Activated CD8-positive, alpha-beta T cell treated with anti-CD3 and anti-CD28 coated beads, Interleukin-2, amount 10 ng/mL, durations not matched to agents 7 days and 5 days (primary cell): ENCODE data around the gene CRHR2. TPM values are rescaled to one million over a fixed set of nuclear protein-coding genes. Genes with fewer than 3 reads are reported as not detected.
A peak's percentile ranks its signal among the peaks of the same experiment; 100 is the strongest.

Source experiments
- ATAC-seq: fragments of 150-1000 bp; cut with Tn5 transposase; one replicate; pipeline ENCODE4 v1.10.0; 2021; ENCODE audit warnings: moderate library complexity
- CTCF ChIA-PET: fragments of 350-600 bp; sonication (Branson Sonifier 250); formaldehyde crosslinking; loops from one replicate; lab custom pipeline; 2021; ENCODE audit warnings: antibody characterized with exemption; lab: Charles Lee
- POLR2A ChIA-PET: fragments of 350-600 bp; sonication (Branson Sonifier 250); formaldehyde crosslinking; loops from one replicate; lab custom pipeline; 2021; ENCODE audit warnings: antibody characterized with exemption; lab: Charles Lee
- DNase-seq: peaks from one replicate; pipeline ENCODE4 v3.0.0-alpha.2; 2020
- H3K27ac Mint-ChIP-seq: one replicate; pipeline ENCODE4 v1.8.0; 2021; ENCODE audit warnings: mild to moderate bottlenecking, mixed read lengths
- H3K27me3 Mint-ChIP-seq: one replicate; pipeline ENCODE4 v1.8.0; 2021; ENCODE audit warnings: low read depth, mixed read lengths
- H3K36me3 Mint-ChIP-seq: one replicate; pipeline ENCODE4 v1.8.0; 2021; ENCODE audit warnings: low read depth, mixed read lengths
- H3K4me1 Mint-ChIP-seq: one replicate; pipeline ENCODE4 v1.8.0; 2021; ENCODE audit warnings: low read depth, mixed read lengths
- H3K4me3 Mint-ChIP-seq: one replicate; pipeline ENCODE4 v1.8.0; 2021; ENCODE audit warnings: mild to moderate bottlenecking, mixed read lengths
- H3K9me3 Mint-ChIP-seq: one replicate; pipeline ENCODE4 v1.8.0; 2022; ENCODE audit warnings: mixed read lengths; ENCODE audit not compliant: insufficient read depth
- total RNA-seq, 2 experiments: library from RNA; stranded (reverse); gene quantifications; one replicate each; pipeline ENCODE4 v1.2.3, GENCODE V29; 2021

CRHR2 gene
- total RNA-seq, 2 experiments from 2014 or later = not detected

DNA sequence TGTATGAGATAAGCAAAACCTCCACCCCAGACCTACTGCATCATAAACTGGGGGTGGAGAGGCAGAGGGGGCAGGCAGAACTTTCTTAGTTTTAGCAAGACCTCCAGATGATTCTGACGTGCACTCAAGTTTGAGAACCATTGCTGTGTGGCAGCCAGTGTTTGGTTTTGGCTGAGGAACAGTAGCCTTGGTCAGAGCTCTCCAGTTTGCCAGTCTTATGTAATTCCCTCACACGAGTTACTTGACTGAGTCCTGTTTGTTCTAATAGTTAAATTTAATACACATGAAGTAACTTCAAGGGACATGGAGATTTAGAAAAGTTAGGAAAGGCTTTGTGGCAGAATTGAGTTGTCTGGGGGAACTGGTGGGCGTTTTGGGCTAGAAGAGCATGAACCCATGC is 49.0 kb downstream of the CRHR2 start:
- CTCF ChIA-PET = no interaction called here
- no peaks in the 10 kb centered on the region for H3K4me1 Mint-ChIP-seq

DNA sequence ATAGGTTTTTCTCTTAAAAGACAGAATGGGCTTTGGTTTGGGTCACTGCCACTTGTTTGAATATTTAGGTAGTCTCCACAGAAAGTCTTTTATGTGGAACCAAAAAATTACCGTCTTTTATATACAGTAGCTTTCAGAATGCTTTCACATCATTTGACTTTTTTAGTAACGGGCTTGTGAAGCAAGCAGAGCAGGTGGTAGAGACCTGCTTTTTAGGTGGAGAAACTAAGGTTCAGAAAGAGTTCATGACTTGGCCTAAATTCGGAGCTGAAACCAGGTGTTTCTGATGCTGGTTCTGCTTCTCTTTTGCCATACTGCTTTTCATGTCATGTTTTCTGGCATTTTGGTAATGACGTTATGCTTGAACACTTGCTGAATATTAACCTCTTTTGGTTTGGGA is 51.3 kb downstream of the CRHR2 start:
- H3K4me3 Mint-ChIP-seq = no peak overlapping the region

More for the DNA sequence above, 49.0 kb downstream of the CRHR2 start:
- Mint-ChIP-seq H3K9me3 (no peaks in the 10 kb centered on the region), H3K27ac (no peak overlapping the region), H3K4me3 (no peak overlapping the region), H3K27me3 (no peaks in the 10 kb centered on the region), H3K36me3 (peaks cover 64% of the 10 kb centered on the region)
- POLR2A ChIA-PET = no interaction called here
- ATAC-seq (no peak), DNase-seq (no peak)

DNA sequence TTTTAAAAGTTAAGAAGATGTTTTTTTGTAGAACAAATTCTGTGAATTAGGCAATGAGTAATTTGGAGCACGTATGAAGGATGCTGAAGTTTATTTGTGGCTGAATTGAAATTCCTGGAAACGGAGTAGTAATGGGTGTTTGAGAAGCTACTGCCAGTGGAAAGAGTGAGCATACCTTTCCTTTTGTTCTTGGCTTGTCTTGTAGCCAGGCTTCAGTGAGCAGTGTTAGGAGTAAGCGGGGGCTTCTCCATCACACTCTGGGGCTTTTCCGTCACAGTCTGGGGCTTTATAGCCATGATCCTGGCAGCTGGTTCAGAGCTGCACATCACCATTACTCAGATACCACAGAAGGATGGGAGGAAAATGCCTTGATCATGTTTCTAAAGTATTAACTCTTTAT is 55.2 kb downstream of the CRHR2 start:
- Mint-ChIP-seq H3K4me1 (peaks cover 12% of the 10 kb centered on the region), H3K27ac (no peak overlapping the region), H3K4me3 (no peak overlapping the region), H3K27me3 (no peaks in the 10 kb centered on the region), H3K36me3 (peaks cover 74% of the 10 kb centered on the region), H3K9me3 (no peaks in the 10 kb centered on the region)
- DNase-seq (no peak), ATAC-seq (no peak)
- CTCF ChIA-PET = interaction anchor here (2.7 kb wide), 1 partner anchor 113 kb away, joined by 10 read pairs; no protein-coding TSS in a partner anchor
- POLR2A ChIA-PET = interaction anchor here (0.6 to 0.9 kb wide), 2 partner anchors 8 to 240 kb away, joined by 4 read pairs; no protein-coding TSS in a partner anchor

More for the DNA sequence above, 51.3 kb downstream of the CRHR2 start:
- ATAC-seq (no peak), DNase-seq (no peak)
- no peaks in the 10 kb centered on the region for H3K9me3 Mint-ChIP-seq
- H3K36me3 Mint-ChIP-seq = peaks cover 75% of the 10 kb centered on the region
- CTCF ChIA-PET = interaction anchor here (0.8 kb wide), 1 partner anchor 79 kb away, joined by 3 read pairs; no protein-coding TSS in a partner anchor
- H3K27ac Mint-ChIP-seq = no peak overlapping the region
- POLR2A ChIA-PET = no interaction called here
- H3K27me3 Mint-ChIP-seq = no peaks in the 10 kb centered on the region
- H3K4me1 Mint-ChIP-seq = peaks cover 7% of the 10 kb centered on the region

DNA sequence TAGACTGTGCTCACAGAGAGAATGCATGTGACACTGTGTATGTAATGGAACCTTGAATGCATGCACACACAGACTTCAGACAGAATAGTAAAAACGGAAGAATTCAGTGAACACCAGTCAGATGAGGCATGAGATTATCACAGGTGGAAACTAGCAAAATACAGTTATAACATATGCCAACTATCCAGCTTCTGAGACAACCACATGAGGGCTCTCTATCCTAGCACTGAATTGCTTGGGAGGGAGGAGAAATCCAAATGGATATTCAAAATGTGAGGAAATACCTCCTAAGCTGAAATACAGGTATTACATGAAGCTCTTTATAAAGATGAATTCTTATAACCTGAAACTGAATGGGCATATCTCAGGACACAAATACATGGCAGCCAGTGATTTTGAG is 57.0 kb downstream of the CRHR2 start:
- H3K27ac Mint-ChIP-seq = no peak overlapping the region
- ATAC-seq = no peak
- H3K36me3 Mint-ChIP-seq = peaks cover 76% of the 10 kb centered on the region
- peaks cover 12% of the 10 kb centered on the region for H3K4me1 Mint-ChIP-seq
- CTCF ChIA-PET = interaction anchor here (1.3 kb wide), 1 partner anchor 115 kb away, joined by 3 read pairs; no protein-coding TSS in a partner anchor
- no peak overlapping the region for H3K4me3 Mint-ChIP-seq
- H3K9me3 Mint-ChIP-seq = no peaks in the 10 kb centered on the region
- no peaks in the 10 kb centered on the region for H3K27me3 Mint-ChIP-seq
- POLR2A ChIA-PET = no interaction called here
- DNase-seq = no peak

DNA sequence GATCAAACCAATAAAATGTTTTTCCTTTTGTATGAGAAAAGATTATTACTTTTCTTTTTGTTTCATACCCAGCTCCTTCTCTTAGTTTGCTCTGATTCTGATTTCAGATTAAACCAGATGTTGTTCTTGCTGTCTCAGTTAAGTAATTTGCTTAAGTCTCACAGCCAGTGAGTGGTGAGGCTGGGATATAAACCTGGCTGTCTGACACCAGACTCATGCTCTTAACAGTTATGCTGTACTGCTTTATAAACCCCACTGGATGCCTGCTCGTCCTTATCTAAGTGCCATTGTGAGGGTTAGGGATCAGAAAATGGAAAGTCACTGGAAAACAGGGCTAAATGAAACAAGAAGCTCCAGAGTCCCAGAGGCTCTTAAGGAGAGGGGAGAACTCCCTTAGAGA is 63.3 kb downstream of the CRHR2 start:
- Mint-ChIP-seq H3K27ac (no peak overlapping the region), H3K36me3 (peaks cover 75% of the 10 kb centered on the region), H3K9me3 (no peaks in the 10 kb centered on the region), H3K4me3 (no peak overlapping the region), H3K4me1 (peaks cover under 1% of the 10 kb centered on the region), H3K27me3 (no peaks in the 10 kb centered on the region)
- no peak for DNase-seq
- CTCF ChIA-PET = interaction anchor here (1.0 to 1.3 kb wide), 2 partner anchors 10 to 121 kb away, joined by 4 to 8 read pairs; no protein-coding TSS in a partner anchor
- POLR2A ChIA-PET = interaction anchor here (0.9 kb wide), 1 partner anchor 153 kb away, joined by 3 read pairs; no protein-coding TSS in a partner anchor
- ATAC-seq = no peak

DNA sequence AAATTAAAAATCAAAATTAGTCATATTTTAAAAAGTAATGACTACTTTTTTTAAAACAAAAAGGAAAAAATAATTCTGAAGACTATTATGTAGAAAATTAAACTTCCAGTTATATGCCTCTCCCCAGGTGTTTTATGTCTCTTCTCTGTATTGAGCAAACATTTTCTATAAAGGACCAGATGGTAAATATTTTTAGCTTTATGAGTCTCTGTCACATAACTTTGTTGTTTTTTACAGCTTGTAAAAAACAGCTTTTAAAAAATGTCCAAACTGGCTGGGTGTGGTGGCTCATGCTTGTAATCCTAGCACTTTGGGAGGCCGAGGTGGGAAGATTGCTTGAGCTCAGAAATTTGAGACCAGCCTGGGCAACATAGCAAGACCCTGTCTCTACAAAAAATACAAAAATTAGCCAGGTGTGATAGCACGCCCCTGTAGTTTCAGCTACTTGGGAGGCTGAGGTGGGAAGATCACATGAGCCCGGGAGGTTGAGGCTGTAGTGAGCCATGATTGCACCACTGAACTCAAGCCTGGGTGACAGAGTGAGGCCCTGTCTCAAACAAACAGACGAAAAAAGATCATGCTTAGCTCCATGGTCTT is 64.1 kb downstream of the CRHR2 start:
- no peak for ATAC-seq
- no peaks in the 10 kb centered on the region for H3K9me3 Mint-ChIP-seq
- DNase-seq = no peak
- no peak overlapping the region for H3K4me3 Mint-ChIP-seq
- no peak overlapping the region for H3K27ac Mint-ChIP-seq
- CTCF ChIA-PET = interaction anchor here (1.3 kb wide), 1 partner anchor 122 kb away, joined by 8 read pairs; no protein-coding TSS in a partner anchor
- no peaks in the 10 kb centered on the region for H3K27me3 Mint-ChIP-seq
- peaks cover 2% of the 10 kb centered on the region for H3K4me1 Mint-ChIP-seq
- H3K36me3 Mint-ChIP-seq = peaks cover 75% of the 10 kb centered on the region
- POLR2A ChIA-PET = no interaction called here

DNA sequence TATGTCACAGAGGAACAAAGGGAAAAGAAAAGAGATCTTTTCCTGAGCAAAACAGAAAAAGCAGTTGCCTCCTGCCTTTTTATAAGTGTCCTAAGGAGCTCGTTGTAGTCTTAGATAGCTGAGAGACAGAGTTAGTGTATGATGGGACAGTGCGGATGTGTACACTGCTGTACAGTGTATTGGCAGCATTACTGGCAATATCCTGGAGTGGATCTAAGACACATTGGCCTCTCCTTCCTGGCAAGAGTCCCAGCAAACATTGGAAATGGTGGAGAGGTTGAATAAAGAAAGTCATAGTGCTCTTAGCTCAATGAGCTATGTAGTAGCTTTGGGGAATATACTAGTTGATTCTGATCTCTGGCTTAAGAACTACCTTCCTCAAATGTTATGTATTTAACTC is 64.9 kb downstream of the CRHR2 start:
- H3K4me3 Mint-ChIP-seq = no peak overlapping the region
- peak overlapping the region; percentile 58 for H3K27ac Mint-ChIP-seq
- ChIA-PET POLR2A (no interaction called here), CTCF (no interaction called here)
- no peaks in the 10 kb centered on the region for H3K27me3 Mint-ChIP-seq
- DNase-seq (no peak), ATAC-seq (no peak)
- H3K9me3 Mint-ChIP-seq = no peaks in the 10 kb centered on the region
- H3K4me1 Mint-ChIP-seq = peaks cover 4% of the 10 kb centered on the region
- peaks cover 77% of the 10 kb centered on the region for H3K36me3 Mint-ChIP-seq

DNA sequence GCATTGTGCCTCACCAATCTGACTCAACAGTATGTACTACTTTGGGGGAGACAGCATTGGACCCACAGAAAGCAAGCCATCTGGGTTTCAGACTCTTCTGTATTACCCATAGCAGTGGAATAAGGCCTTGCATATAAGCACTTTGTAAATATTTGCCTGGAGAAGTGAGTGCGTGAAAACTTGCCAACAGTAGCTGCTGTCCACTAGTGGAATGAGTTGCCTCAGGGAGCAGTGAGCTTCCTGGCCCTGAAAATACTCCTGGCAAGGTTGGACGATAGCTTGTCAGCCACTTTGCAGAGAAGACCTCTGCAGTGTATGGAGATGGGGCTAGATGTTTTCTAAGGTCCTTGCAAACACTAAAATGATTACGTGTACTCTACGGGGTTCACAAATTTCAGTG is 65.9 kb downstream of the CRHR2 start:
- DNase-seq (no peak), ATAC-seq (no peak)
- Mint-ChIP-seq H3K36me3 (peaks cover 74% of the 10 kb centered on the region), H3K9me3 (no peaks in the 10 kb centered on the region), H3K27ac (no peak overlapping the region), H3K4me1 (peaks cover 12% of the 10 kb centered on the region), H3K27me3 (no peaks in the 10 kb centered on the region), H3K4me3 (no peak overlapping the region)
- CTCF ChIA-PET = no interaction called here
- POLR2A ChIA-PET = no interaction called here

DNA sequence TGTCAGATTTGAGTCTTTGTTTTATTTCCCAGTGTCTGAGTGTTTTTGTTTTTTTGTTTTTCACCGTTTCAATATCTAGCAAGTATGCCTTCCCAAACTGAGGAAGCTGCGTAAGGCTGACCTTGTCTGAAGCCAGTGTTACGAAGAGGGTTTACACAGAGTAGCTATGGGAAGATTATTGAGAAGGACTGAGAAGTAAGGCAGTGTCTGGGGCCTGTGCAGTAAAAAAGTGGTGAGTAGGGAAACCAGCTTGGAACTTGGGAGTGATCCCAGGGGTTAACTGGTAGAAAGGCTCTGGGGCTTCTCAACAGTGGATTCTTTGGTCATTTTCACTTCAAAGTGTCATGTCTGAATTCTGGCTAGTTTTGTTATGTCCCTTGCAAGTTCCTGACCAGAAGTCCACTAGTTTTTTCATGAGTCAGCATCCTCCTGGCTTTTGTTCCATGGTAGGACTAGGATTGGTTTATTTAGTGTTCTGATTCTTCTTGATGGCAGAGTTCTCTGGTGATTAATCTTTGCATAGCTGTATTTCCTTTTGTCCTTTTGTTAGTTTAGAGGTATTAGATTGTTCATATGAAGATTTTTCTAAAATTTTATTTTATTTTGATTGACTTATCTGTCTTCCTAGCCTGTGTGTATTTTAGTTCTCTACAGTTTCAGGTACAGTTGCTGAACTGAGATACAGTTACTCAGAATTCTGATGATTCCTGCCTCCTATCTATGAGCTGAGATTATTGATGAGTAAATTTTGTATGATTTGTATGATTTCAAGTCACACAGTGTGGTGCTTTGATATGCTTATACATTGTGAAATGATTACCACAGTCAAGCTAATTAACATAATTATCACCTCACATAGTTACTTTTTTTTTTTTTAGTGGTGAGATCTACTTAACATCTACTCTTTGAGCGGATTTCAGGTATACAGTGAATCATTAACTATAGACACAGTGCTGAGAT is 68.6 kb downstream of the CRHR2 start:
- Mint-ChIP-seq H3K27me3 (no peaks in the 10 kb centered on the region), H3K27ac (peak overlapping the region; percentile 44), H3K9me3 (no peaks in the 10 kb centered on the region), H3K4me1 (peaks cover 19% of the 10 kb centered on the region), H3K4me3 (no peak overlapping the region), H3K36me3 (peaks cover 78% of the 10 kb centered on the region)
- DNase-seq (no peak), ATAC-seq (no peak)
- POLR2A ChIA-PET = interaction anchor here (1.0 kb wide), 1 partner anchor 113 kb away, joined by 3 read pairs; no protein-coding TSS in a partner anchor
- CTCF ChIA-PET = interaction anchor here (0.6 to 2.2 kb wide), 6 partner anchors 9 to 264 kb away, joined by 3 to 10 read pairs (median 4); no protein-coding TSS in a partner anchor

DNA sequence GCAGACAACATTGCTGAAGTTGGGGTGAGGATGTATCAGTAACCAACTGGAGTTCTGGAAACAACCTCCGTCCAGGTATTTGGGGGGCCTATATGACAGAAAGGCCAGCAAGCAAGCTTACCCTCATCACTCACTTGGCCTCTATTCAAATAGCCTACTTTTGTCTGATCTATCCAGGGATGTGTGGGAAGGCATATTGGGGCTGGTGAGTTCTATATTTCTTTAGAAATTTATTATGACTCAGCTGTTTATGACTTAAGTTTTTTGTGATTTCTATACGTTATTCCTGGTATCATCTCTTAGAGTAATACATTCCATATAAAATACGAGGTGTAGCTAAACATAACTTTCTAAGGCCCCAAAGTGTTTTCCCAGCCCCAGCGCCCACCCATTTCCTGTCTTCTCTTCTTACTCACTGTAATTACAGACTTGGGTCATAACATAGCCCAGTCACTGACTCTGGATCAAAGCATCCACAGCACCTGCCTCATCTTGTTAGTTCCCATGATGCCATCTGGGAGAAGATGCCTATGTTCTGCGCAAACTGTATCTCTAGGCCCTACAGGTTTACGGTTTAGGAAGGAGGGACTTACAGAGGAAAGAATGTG is 69.5 kb downstream of the CRHR2 start:
- peaks cover 77% of the 10 kb centered on the region for H3K36me3 Mint-ChIP-seq
- ChIA-PET CTCF (interaction anchor here (0.6 to 2.2 kb wide), 5 partner anchors 9 to 263 kb away, joined by 3 to 10 read pairs (median 3); no protein-coding TSS in a partner anchor), POLR2A (no interaction called here)
- H3K9me3 Mint-ChIP-seq = no peaks in the 10 kb centered on the region
- no peak for ATAC-seq
- DNase-seq = no peak
- peak overlapping the region; percentile 44 for H3K27ac Mint-ChIP-seq
- no peak overlapping the region for H3K4me3 Mint-ChIP-seq
- H3K4me1 Mint-ChIP-seq = peaks cover 19% of the 10 kb centered on the region
- H3K27me3 Mint-ChIP-seq = no peaks in the 10 kb centered on the region

DNA sequence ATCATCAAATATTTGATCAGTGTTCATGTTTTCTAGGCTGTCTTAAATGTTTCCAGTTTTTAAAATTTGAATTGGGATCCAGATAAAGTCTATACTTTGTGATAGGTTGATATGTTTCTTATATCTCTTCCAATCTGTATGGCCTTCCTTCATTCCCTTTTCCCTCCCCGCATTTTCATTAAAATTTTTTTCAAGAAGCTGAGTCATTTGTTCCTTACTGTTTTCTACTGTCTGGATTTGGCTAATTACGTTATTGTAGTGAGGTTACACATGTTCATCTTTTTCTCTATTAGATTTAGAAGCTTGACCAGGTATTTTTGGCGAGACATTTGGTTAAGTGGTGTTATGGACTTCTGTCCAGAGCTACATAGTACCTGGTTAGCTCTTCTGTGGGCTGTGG is 76.4 kb downstream of the CRHR2 start:
- Mint-ChIP-seq H3K9me3 (no peaks in the 10 kb centered on the region), H3K36me3 (peaks cover 70% of the 10 kb centered on the region), H3K4me3 (no peak overlapping the region), H3K4me1 (peaks cover 13% of the 10 kb centered on the region), H3K27me3 (no peaks in the 10 kb centered on the region), H3K27ac (no peak overlapping the region)
- DNase-seq = no peak
- ChIA-PET CTCF (interaction anchor here (0.7 to 1.3 kb wide), 3 partner anchors 9 to 133 kb away, joined by 3 read pairs; no protein-coding TSS in a partner anchor), POLR2A (no interaction called here)
- no peak for ATAC-seq
